GM13976 (cell line): ENCODE data around the gene NPB.

Source experiments
- DNase-seq: peaks from one replicate; pipeline ENCODE4 v3.0.0; 2012; ENCODE audit warnings: low spot score
- CTCF ChIP-seq: IDR thresholded peaks from 2 replicates; pipeline ENCODE4 v1.5.1; 2012; ENCODE audit warnings: borderline replicate concordance, mild to moderate bottlenecking; ENCODE audit not compliant: insufficient read depth; ENCODE audit errors: extremely low read depth, missing control alignments, control extremely low read depth
- in situ Hi-C: fragments of 300-500 bp; cut with MboI; formaldehyde crosslinking; loops from one replicate; pipeline ENCODE4 v1.12.0; 2022; ENCODE audit warnings: low sequenced_read_pairs, mixed read lengths, inconsistent platforms; ENCODE audit not compliant: unreplicated experiment

NPB gene

GRCh38 chr17:81939218-81939617 lies 37.2 kb downstream of the NPB start:
- DNase-seq: no peak
- in situ Hi-C loops: no loop called here

GRCh38 chr17:81939881-81940385 lies 37.9 kb downstream of the NPB start:
- in situ Hi-C loops: no loop called here
- TF ChIP-seq CTCF: no peak
- DNase-seq: no peak

More at GRCh38 chr17:81939218-81939617, 37.2 kb downstream of the NPB start:
- no peak for TF ChIP-seq CTCF

- DNase-seq: no peak
- TF ChIP-seq CTCF: no peak
- in situ Hi-C loops: no loop called here
These were observed 38.8 kb downstream of the NPB start for GRCh38 chr17:81940538-81941483.

GRCh38 chr17:81941484-81942166 lies 39.6 kb downstream of the NPB start:
- no peak for TF ChIP-seq CTCF
- in situ Hi-C loops: no loop called here
- DNase-seq: peak; percentile 57

GRCh38 chr17:81942167-81942553 lies 40.1 kb downstream of the NPB start:
- no peak for DNase-seq
- in situ Hi-C loops: no loop called here
- no peak for TF ChIP-seq CTCF

- DNase-seq: no peak
- TF ChIP-seq CTCF: no peak
- in situ Hi-C loops: no loop called here
These were observed 42.8 kb downstream of the NPB start for GRCh38 chr17:81944858-81945257.
